ENCODE measurements around the gene STK25. TPM values are rescaled to one million over a fixed set of nuclear protein-coding genes. Genes with fewer than 3 reads are reported as not detected.
A peak's percentile ranks its signal among the peaks of the same experiment; 100 is the strongest.
"Not testable (repeated sequence)": the region's sequence is repeated elsewhere in the genome, so short reads cannot be mapped to it uniquely, and the experiment has no call there.

Gene STK25
- polyA plus RNA-seq, 6 donors from 2014 or later = 82.2 to 148 (median 87.7) TPM

- DNase-seq (no peak), ATAC-seq (ENCODE audit: low read depth in 2 of 2) (no peak)
- H3K27ac Mint-ChIP-seq = peak overlapping the region in 1 of 6 donors; percentile 6
- peak overlapping the region in 1 of 8 donors; percentile 53 for H3K4me3 Mint-ChIP-seq
- H3K4me1 Mint-ChIP-seq = peaks cover 3 to 20% (median 16%) of the 10 kb centered on the region in 3 donors
- H3K27me3 Mint-ChIP-seq = no peaks in the 10 kb centered on the region
- H3K9me3 Mint-ChIP-seq = peaks cover 0 to 12% (median 0%) of the 10 kb centered on the region in 7 donors
- no peaks in the 10 kb centered on the region for H3K36me3 Mint-ChIP-seq
These were observed 6.2 kb upstream of the STK25 start for GRCh38 chr2:241514553-241514952.

GRCh38 chr2:241511091-241511741 is 2.8 kb upstream of the STK25 start:
- DNase-seq = no peak
- Mint-ChIP-seq H3K4me3 (peak overlapping the region in 5 of 8 donors; percentile 42 to 84 (median 77)), H3K9me3 (no peaks in the 10 kb centered on the region), H3K27me3 (no peaks in the 10 kb centered on the region), H3K27ac (peak overlapping the region in 2 of 6 donors; percentile 34 to 65), H3K36me3 (no peaks in the 10 kb centered on the region), H3K4me1 (peaks cover 18 to 25% (median 21%) of the 10 kb centered on the region in 3 donors)
- ATAC-seq (ENCODE audit: low read depth in 2 of 2) = no peak

GRCh38 chr2:241509155-241509784 is 886 bp upstream of the STK25 start:
- Mint-ChIP-seq H3K36me3 (no peaks in the 10 kb centered on the region), H3K4me1 (peaks cover 20 to 38% (median 35%) of the 10 kb centered on the region in 3 donors), H3K9me3 (no peaks in the 10 kb centered on the region), H3K4me3 (peak overlapping the region; percentile 80 to 93 (median 84)), H3K27ac (peak overlapping the region; percentile 30 to 95 (median 90)), H3K27me3 (no peaks in the 10 kb centered on the region)
- DNase-seq (no peak), ATAC-seq (ENCODE audit: low read depth in 2 of 2) (no peak)

- DNase-seq (peak; percentile 27), ATAC-seq (ENCODE audit: low read depth in 2 of 2) (peak; percentile 3)
- Mint-ChIP-seq H3K4me1 (peaks cover 20 to 46% (median 37%) of the 10 kb centered on the region in 3 donors), H3K9me3 (no peaks in the 10 kb centered on the region), H3K27ac (peak overlapping the region in 3 of 6 donors; percentile 51 to 87 (median 85)), H3K36me3 (no peaks in the 10 kb centered on the region), H3K27me3 (no peaks in the 10 kb centered on the region), H3K4me3 (peak overlapping the region; percentile 79 to 93 (median 84))
These were observed 749 bp downstream of the STK25 start for GRCh38 chr2:241507430-241508239.

GRCh38 chr2:241506793-241507429 is 1.5 kb downstream of the STK25 start:
- DNase-seq (no peak), ATAC-seq (ENCODE audit: low read depth in 2 of 2) (no peak)
- Mint-ChIP-seq H3K4me3 (peak overlapping the region; percentile 79 to 93 (median 84)), H3K4me1 (peaks cover 20 to 46% (median 37%) of the 10 kb centered on the region in 3 donors), H3K27ac (peak overlapping the region in 4 of 6 donors; percentile 8 to 85 (median 32)), H3K27me3 (no peaks in the 10 kb centered on the region), H3K9me3 (no peaks in the 10 kb centered on the region), H3K36me3 (no peaks in the 10 kb centered on the region)

GRCh38 chr2:241506317-241506716 is 2.1 kb downstream of the STK25 start:
- H3K27ac Mint-ChIP-seq; H3K9me3 Mint-ChIP-seq; DNase-seq; H3K36me3 Mint-ChIP-seq; ATAC-seq (ENCODE audit: low read depth in 2 of 2); H3K27me3 Mint-ChIP-seq: not testable (repeated sequence)
- Mint-ChIP-seq H3K4me3 (peak overlapping the region in 5 of 8 donors; percentile 63 to 93 (median 82)), H3K4me1 (peaks cover 20 to 46% (median 37%) of the 10 kb centered on the region in 3 donors)

- ATAC-seq (ENCODE audit: low read depth in 2 of 2) (no peak), DNase-seq (no peak)
- Mint-ChIP-seq H3K27ac (no peak overlapping the region), H3K4me1 (peaks cover 20 to 46% (median 37%) of the 10 kb centered on the region in 3 donors), H3K36me3 (no peaks in the 10 kb centered on the region), H3K9me3 (no peaks in the 10 kb centered on the region), H3K4me3 (peak overlapping the region in 4 of 8 donors; percentile 16 to 93 (median 72)), H3K27me3 (no peaks in the 10 kb centered on the region)
These were observed 2.6 kb downstream of the STK25 start for GRCh38 chr2:241505781-241506201.

- Mint-ChIP-seq H3K27ac (peak overlapping the region in 2 of 6 donors; percentile 53 to 67), H3K9me3 (no peaks in the 10 kb centered on the region), H3K27me3 (no peaks in the 10 kb centered on the region), H3K4me1 (peaks cover 20 to 46% (median 37%) of the 10 kb centered on the region in 3 donors), H3K4me3 (peak overlapping the region in 3 of 8 donors; percentile 9 to 82 (median 16)), H3K36me3 (no peaks in the 10 kb centered on the region)
- no peak for DNase-seq
- no peak for ATAC-seq (ENCODE audit: low read depth in 2 of 2)
These were observed 3.2 kb downstream of the STK25 start for GRCh38 chr2:241505086-241505780.

- H3K27me3 Mint-ChIP-seq = no peaks in the 10 kb centered on the region
- H3K36me3 Mint-ChIP-seq = no peaks in the 10 kb centered on the region
- ATAC-seq (ENCODE audit: low read depth in 2 of 2) (no peak), DNase-seq (no peak)
- peak overlapping the region in 2 of 6 donors; percentile 10 to 70 for H3K27ac Mint-ChIP-seq
- H3K4me1 Mint-ChIP-seq = peaks cover 14 to 39% (median 30%) of the 10 kb centered on the region in 3 donors
- H3K4me3 Mint-ChIP-seq = peak overlapping the region in 2 of 8 donors; percentile 54 to 66
- H3K9me3 Mint-ChIP-seq = no peaks in the 10 kb centered on the region
These were observed 4.5 kb downstream of the STK25 start for GRCh38 chr2:241503776-241504392.

- H3K36me3 Mint-ChIP-seq = no peaks in the 10 kb centered on the region
- DNase-seq = no peak
- H3K27me3 Mint-ChIP-seq = no peaks in the 10 kb centered on the region
- no peaks in the 10 kb centered on the region for H3K9me3 Mint-ChIP-seq
- H3K4me3 Mint-ChIP-seq = peak overlapping the region in 1 of 8 donors; percentile 24
- peaks cover 9 to 33% (median 29%) of the 10 kb centered on the region in 3 donors for H3K4me1 Mint-ChIP-seq
- H3K27ac Mint-ChIP-seq = no peak overlapping the region
- ATAC-seq (ENCODE audit: low read depth in 2 of 2) = no peak
These were observed 6.1 kb downstream of the STK25 start for GRCh38 chr2:241502281-241502680.

GRCh38 chr2:241501551-241501950 is 6.8 kb downstream of the STK25 start:
- ATAC-seq (ENCODE audit: low read depth in 2 of 2) (no peak), DNase-seq (no peak)
- Mint-ChIP-seq H3K27me3 (no peaks in the 10 kb centered on the region), H3K4me1 (peaks cover 5 to 26% (median 22%) of the 10 kb centered on the region in 3 donors), H3K9me3 (no peaks in the 10 kb centered on the region), H3K27ac (no peak overlapping the region), H3K4me3 (no peak overlapping the region), H3K36me3 (no peaks in the 10 kb centered on the region)

GRCh38 chr2:241501099-241501541 is 7.3 kb downstream of the STK25 start:
- H3K4me3 Mint-ChIP-seq = no peak overlapping the region
- no peaks in the 10 kb centered on the region for H3K27me3 Mint-ChIP-seq
- ATAC-seq (ENCODE audit: low read depth in 2 of 2) (no peak), DNase-seq (no peak)
- no peak overlapping the region for H3K27ac Mint-ChIP-seq
- H3K9me3 Mint-ChIP-seq = no peaks in the 10 kb centered on the region
- H3K36me3 Mint-ChIP-seq = no peaks in the 10 kb centered on the region
- H3K4me1 Mint-ChIP-seq = peaks cover 5 to 23% (median 19%) of the 10 kb centered on the region in 3 donors

Data from naive B cell (primary cell).